ENCODE measurements around the gene CADPS.

Gene CADPS

DNA sequence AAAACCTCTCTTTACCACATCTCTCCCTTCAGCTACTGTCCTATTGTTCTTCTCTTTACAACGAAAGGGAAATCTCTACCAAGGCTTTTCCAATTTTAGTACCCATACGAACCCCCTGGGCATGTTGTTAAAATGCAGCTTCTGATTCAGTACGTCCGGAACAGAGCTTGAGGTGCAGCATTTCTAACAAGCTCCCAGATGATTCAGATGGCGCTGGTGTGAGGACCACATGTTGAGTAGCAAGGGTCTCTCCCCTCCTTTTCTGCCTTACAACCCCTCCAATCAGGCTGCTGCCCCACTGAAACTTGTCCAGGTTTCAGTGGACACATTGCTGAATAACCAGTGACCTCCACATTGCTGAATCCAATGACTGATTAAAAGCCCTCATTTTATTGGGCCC is 324.8 kb downstream of the CADPS start:
- TF ChIP-seq, protein P1, sequence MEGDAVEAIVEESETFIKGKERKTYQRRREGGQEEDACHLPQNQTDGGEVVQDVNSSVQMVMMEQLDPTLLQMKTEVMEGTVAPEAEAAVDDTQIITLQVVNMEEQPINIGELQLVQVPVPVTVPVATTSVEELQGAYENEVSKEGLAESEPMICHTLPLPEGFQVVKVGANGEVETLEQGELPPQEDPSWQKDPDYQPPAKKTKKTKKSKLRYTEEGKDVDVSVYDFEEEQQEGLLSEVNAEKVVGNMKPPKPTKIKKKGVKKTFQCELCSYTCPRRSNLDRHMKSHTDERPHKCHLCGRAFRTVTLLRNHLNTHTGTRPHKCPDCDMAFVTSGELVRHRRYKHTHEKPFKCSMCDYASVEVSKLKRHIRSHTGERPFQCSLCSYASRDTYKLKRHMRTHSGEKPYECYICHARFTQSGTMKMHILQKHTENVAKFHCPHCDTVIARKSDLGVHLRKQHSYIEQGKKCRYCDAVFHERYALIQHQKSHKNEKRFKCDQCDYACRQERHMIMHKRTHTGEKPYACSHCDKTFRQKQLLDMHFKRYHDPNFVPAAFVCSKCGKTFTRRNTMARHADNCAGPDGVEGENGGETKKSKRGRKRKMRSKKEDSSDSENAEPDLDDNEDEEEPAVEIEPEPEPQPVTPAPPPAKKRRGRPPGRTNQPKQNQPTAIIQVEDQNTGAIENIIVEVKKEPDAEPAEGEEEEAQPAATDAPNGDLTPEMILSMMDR (IDR thresholded peaks at IDR 0.05) = no peak
- no peak for TF ChIP-seq ZFX (IDR thresholded peaks at IDR 0.05; ENCODE audit: borderline replicate concordance)
- H3K27ac ChIP-seq = no peak overlapping the region

DNA sequence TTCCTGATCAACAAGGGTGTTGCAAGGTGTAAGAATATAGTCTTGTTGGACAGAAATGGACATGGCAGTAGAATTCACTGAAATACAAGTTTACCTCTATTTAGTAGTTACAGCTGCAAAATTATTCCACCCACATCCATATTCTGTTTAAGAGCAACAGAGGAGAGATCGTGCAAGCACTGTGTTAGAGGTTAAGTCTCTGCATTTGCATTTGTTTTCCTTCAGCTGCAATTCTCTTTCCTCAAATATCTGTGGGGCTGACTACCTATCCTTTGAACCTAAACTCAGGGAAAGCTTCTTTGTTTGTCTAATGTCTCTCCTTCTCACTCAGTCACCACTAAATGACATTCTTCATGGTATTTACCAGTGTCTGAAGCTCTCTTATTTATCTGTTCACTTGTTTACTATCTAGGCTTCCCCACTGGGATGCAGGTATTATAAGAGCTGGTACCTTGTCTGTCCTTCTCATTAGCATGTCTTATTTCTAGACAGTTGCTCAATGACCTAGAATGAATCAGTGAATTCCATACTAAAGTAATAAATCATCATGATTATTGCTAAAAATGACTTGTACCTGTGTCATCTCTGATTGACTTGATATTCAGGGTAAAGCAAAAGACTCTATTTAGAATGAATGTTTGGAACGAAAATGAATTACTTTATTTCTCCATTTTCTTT is 326.5 kb downstream of the CADPS start:
- H3K27ac ChIP-seq = no peak overlapping the region
- TF ChIP-seq, protein P1 (IDR thresholded peaks at IDR 0.05) = no peak
- TF ChIP-seq ZFX (IDR thresholded peaks at IDR 0.05; ENCODE audit: borderline replicate concordance) = no peak

DNA sequence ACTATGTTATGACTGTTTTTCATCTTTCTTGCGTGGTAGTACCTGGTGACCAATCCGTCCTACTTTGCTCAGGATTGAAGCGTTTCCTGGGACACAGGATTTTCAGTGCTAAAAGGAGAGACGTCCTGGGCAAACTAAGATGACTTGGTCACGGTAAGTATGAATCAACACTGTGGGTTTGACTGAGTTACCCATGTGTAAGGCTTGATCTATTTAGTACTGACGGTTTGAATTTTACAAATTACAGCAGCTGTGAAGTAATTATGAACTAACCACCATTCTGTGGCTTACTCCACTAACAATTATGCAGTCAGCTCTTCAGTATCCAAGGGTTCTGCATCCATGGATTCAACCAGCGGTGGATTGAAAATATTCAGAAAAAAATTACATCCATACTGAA is 328.9 kb downstream of the CADPS start:
- no peak overlapping the region for H3K27ac ChIP-seq
- no peak for TF ChIP-seq ZFX (IDR thresholded peaks at IDR 0.05; ENCODE audit: borderline replicate concordance)
- TF ChIP-seq, protein P1 (IDR thresholded peaks at IDR 0.05) = no peak

DNA sequence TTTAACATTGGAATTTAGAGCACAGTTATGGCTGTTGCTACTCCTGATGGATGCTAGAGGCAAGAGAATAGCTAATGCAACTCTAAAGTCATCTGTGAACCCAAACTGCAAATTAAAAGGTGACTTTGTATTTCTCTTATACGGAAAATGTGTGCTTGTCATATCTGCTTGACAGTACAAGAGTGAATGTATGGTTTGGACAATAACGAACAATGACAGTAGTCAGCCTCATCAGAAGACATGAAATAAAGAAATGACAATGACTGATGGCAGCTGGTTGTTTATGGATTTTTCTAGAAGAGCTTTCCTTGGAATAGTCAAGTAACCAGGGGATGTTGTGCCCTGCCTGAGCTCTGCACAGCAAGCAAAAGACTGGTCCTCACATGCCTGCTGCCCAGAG is 333.0 kb downstream of the CADPS start:
- TF ChIP-seq ZFX (IDR thresholded peaks at IDR 0.05; ENCODE audit: borderline replicate concordance) = no peak
- TF ChIP-seq, protein P1 (IDR thresholded peaks at IDR 0.05) = no peak

DNA sequence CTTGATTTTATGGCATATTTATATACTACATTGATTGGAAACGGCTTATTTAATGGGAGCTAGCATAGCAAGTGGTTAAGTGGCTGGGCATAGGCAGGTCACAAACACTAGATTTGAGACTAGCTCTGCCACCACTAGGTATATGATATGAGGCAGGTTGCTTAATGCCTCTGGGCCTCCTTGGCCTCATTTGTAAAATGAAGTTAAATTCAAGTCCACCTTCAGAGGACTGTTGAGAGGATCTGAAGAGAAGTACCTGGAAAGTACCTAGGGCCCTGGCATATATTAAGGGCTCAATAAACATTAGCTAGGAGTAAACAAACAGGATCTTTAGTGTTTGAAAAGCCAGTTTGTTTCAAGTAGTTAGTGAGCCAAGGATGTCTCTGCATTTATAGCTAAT is 335.5 kb downstream of the CADPS start:
- TF ChIP-seq, protein P1 (IDR thresholded peaks at IDR 0.05) = no peak
- no peak for TF ChIP-seq ZFX (IDR thresholded peaks at IDR 0.05; ENCODE audit: borderline replicate concordance)
- H3K27ac ChIP-seq = no peak overlapping the region

More for the DNA sequence above, 333.0 kb downstream of the CADPS start:
- H3K27ac ChIP-seq = no peak overlapping the region

DNA sequence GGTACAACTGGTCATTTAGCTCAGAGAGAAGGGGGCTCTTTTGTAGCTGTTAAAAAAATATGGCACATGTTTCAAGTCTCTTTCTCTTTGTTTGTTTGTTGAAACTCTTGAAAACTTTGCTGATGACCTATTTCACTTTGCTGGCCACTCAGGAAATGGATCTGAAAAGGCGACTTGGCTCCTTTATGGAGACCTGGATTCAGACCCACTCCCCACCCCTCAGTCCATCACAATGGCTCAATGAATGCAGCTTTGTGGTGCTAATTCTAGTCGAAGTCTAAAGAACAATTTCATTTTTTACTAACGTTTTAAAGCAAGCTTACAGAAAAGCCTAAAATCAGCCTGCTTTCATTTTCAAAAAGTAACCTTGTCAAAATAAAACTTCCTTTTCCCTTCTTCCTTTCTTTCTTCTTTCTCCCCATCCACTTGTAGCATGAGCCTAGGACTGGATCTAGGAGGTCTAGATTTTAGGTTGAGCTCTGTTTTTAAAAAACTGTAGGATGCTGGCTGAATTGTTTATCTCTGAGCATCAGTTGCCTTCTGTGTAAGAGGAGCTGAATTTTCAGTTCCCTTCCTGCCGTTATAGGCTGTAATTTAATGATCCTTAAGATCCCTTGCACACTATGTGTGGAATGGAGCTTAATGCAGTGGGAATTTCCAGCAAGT is 336.4 kb downstream of the CADPS start:
- H3K27ac ChIP-seq = no peak overlapping the region
- TF ChIP-seq, protein P1 (IDR thresholded peaks at IDR 0.05) = no peak
- no peak for TF ChIP-seq ZFX (IDR thresholded peaks at IDR 0.05; ENCODE audit: borderline replicate concordance)

DNA sequence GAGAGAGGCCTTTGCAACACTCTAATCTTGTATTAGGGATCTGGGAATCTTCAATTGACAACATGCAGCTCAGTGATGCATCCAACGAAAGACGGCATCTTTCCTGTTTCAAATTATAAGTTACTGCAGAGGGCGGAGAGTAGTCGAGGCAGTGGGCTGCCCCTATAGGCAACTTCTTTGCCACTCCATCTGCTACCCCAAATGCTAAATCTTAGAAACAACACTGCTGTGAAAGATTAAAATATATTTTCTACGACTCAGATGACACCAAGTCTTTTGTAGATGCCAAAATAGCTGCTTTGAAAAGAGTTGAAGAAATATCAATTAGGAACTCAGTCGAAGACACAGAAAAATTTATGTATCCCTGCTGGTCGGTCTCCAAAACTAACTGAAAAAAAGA is 340.9 kb downstream of the CADPS start:
- H3K27ac ChIP-seq = no peak overlapping the region
- TF ChIP-seq, protein P1 (IDR thresholded peaks at IDR 0.05) = no peak
- TF ChIP-seq ZFX (IDR thresholded peaks at IDR 0.05; ENCODE audit: borderline replicate concordance) = no peak

Data from 22Rv1 (cell line).